Left cardiac atrium (tissue), 4 donors: ENCODE measurements around the gene TBC1D1. TPM values are rescaled to one million over a fixed set of nuclear protein-coding genes. Genes with fewer than 3 reads are reported as not detected.

ENCODE experiments used
- ATAC-seq, 2 donors: fragments of 200-7000 bp; cut with Tn5 transposase; one replicate each; pipeline ENCODE4 v1.9.1; 2020; ENCODE audit warnings: mild to moderate bottlenecking in 2 of 2, moderate library complexity in 2 of 2
- DNase-seq: peaks from one replicate; pipeline ENCODE4 v3.0.0-alpha.2; 2020
- intact Hi-C, 2 donors: fragments of 100-400 bp; cut with DNase I; formaldehyde crosslinking; loops; one replicate each; pipeline versions ENCODE4 v1.14.1 to v1.15.1; 2022 to 2023
- total RNA-seq, 2 donors: library from RNA; stranded (reverse); fragmentation: NEBNext Ultra II Directional; extraction: Animal tissue kit (Norgen Biotek cat#: 25700); gene quantifications; one replicate each; pipeline ENCODE4 v1.2.1, GENCODE V29; 2021
- donor health status: DM: no; HTN: yes; CAD: no.
- donor health status: DM: no; HTN: yes; CAD: no; lungs with severe emphysema.
- donor health status: DM: yes; HTN: yes; CAD: no.
- donor health status: Dilated cardiomyopathy.

The TBC1D1 gene
- total RNA-seq, 2 donors from 2014 or later = 116 to 130 TPM

- DNase-seq (no peak), ATAC-seq (no peak)
- intact Hi-C loops = no loop called here
Measured at GRCh38 chr4:38100474-38101255, 209.8 kb downstream of the TBC1D1 start.

- ATAC-seq (peak in 1 of 2 donors; percentile 40), DNase-seq (no peak)
- intact Hi-C loops = no loop called here
Measured at GRCh38 chr4:38101563-38101962, 210.7 kb downstream of the TBC1D1 start.

GRCh38 chr4:38102957-38103588 lies 212.2 kb downstream of the TBC1D1 start:
- no peak for DNase-seq
- no peak for ATAC-seq
- intact Hi-C loops = no loop called here

GRCh38 chr4:38105475-38106220 lies 214.8 kb downstream of the TBC1D1 start:
- ATAC-seq (no peak), DNase-seq (no peak)
- intact Hi-C loops = no loop called here

GRCh38 chr4:38106311-38106710 lies 215.4 kb downstream of the TBC1D1 start:
- intact Hi-C loops = no loop called here
- peak in 1 of 2 donors; percentile 11 for ATAC-seq
- DNase-seq = no peak

GRCh38 chr4:38106886-38107514 lies 216.1 kb downstream of the TBC1D1 start:
- no peak for DNase-seq
- intact Hi-C loops = no loop called here
- peak; percentile 47 to 72 for ATAC-seq

GRCh38 chr4:38107818-38108217 lies 216.9 kb downstream of the TBC1D1 start:
- intact Hi-C loops = no loop called here
- ATAC-seq = no peak

GRCh38 chr4:38109370-38109769 lies 218.5 kb downstream of the TBC1D1 start:
- DNase-seq (no peak), ATAC-seq (no peak)
- intact Hi-C loops = no loop called here

More at GRCh38 chr4:38107818-38108217, 216.9 kb downstream of the TBC1D1 start:
- no peak for DNase-seq

GRCh38 chr4:38109896-38110295 lies 219.0 kb downstream of the TBC1D1 start:
- ATAC-seq (no peak), DNase-seq (no peak)
- intact Hi-C loops = no loop called here

- intact Hi-C loops = no loop called here
- no peak for ATAC-seq
- DNase-seq = no peak
Measured at GRCh38 chr4:38111024-38111423, 220.1 kb downstream of the TBC1D1 start.

GRCh38 chr4:38111717-38112116 lies 220.8 kb downstream of the TBC1D1 start:
- intact Hi-C loops = no loop called here
- DNase-seq (no peak), ATAC-seq (no peak)

GRCh38 chr4:38113132-38113531 lies 222.2 kb downstream of the TBC1D1 start:
- ATAC-seq (peak; percentile 36 to 89), DNase-seq (no peak)
- intact Hi-C loops = no loop called here

- DNase-seq = no peak
- intact Hi-C loops = no loop called here
- peak in 1 of 2 donors; percentile 5 for ATAC-seq
Measured at GRCh38 chr4:38113551-38113950, 222.7 kb downstream of the TBC1D1 start.

GRCh38 chr4:38114386-38115150 lies 223.7 kb downstream of the TBC1D1 start:
- DNase-seq (no peak), ATAC-seq (peak in 1 of 2 donors; percentile 59)
- intact Hi-C loops = no loop called here

GRCh38 chr4:38115601-38116000 lies 224.7 kb downstream of the TBC1D1 start:
- no peak for DNase-seq
- intact Hi-C loops = no loop called here
- no peak for ATAC-seq

GRCh38 chr4:38117591-38117990 lies 226.7 kb downstream of the TBC1D1 start:
- intact Hi-C loops = no loop called here
- DNase-seq (no peak), ATAC-seq (peak in 1 of 2 donors; percentile 23)

GRCh38 chr4:38119668-38120385 lies 228.9 kb downstream of the TBC1D1 start:
- ATAC-seq = peak; percentile 27 to 61

GRCh38 chr4:38120772-38121171 lies 229.9 kb downstream of the TBC1D1 start:
- peak in 1 of 2 donors; percentile 20 for ATAC-seq
- no peak for DNase-seq
- intact Hi-C loops = no loop called here

More at GRCh38 chr4:38119668-38120385, 228.9 kb downstream of the TBC1D1 start:
- intact Hi-C loops = no loop called here
- peak; percentile 37 for DNase-seq
